A549 (cell line): ENCODE measurements around the gene ANKRD33B.

ENCODE experiments used
- CBX2 ChIP-seq: fragments of 200-600 bp; sonication (generic); IDR thresholded peaks from 2 replicates; pipeline ENCODE4 v1.6.1; 2016; ENCODE audit warnings: low read depth, mild to moderate bottlenecking, borderline replicate concordance
- CEBPB ChIP-seq, 2 experiments: fragments of >200 bp in 1 of 2; sonication (Bioruptor Twin) in 1 of 2; formaldehyde crosslinking in 1 of 2; IDR thresholded peaks; 2 replicates each; pipeline ENCODE4 v1.6.1; 2012 to 2016
- EHMT2 ChIP-seq: fragments of 200-600 bp; sonication (generic); IDR thresholded peaks from 2 replicates; pipeline ENCODE4 v1.6.1; 2016; ENCODE audit warnings: antibody characterized with exemption, low read depth, mild to moderate bottlenecking, moderate library complexity
- JUN ChIP-seq, 2 experiments: fragments of >200 bp; sonication (Bioruptor Twin); formaldehyde crosslinking; IDR thresholded peaks; 2 replicates in 1 of 2; 3 replicates in 1 of 2; pipeline ENCODE4 v1.6.1; 2016 to 2017
- MAX ChIP-seq: IDR thresholded peaks from 2 replicates; pipeline ENCODE4 v1.6.1; 2012
- REST ChIP-seq: fragments of 200-600 bp; sonication (generic); IDR thresholded peaks from 2 replicates; pipeline ENCODE4 v1.6.1; 2016; ENCODE audit warnings: antibody characterized with exemption, mild to moderate bottlenecking, moderate library complexity
- SREBF2 ChIP-seq: fragments of 450-650 bp; IDR thresholded peaks from 2 replicates; pipeline ENCODE4 v1.6.1; 2014; ENCODE audit warnings: mild to moderate bottlenecking, moderate library complexity
- TF ChIP-seq, protein P1 (sequence below): fragments of >200 bp; sonication (Bioruptor Twin); formaldehyde crosslinking; IDR thresholded peaks from 3 replicates; pipeline ENCODE4 v1.5.1; 2016
- TF ChIP-seq, protein P2 (sequence below): IDR thresholded peaks from 2 replicates; pipeline ENCODE4 v1.6.1; 2012

DNA sequence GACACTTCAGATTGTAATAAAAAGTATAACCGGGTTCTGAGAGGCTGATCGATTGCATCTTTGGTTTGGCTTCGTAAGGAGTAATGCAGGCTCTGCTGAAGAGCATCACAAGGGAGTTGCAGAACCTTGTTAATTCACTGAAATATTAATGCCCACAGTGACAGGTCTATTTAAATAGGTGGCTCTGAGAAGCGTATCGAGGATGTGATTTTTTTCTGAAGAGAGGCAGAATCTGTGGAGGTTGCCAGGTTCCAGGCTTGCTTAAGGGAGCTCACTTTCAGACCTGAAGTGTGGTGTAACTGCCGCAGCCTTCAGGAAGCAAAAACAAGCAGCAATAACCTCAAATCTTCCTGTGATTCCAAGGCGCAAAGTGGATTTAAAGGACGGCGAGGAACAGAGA lies 80.3 kb downstream of the ANKRD33B start:
- no peak for TF ChIP-seq JUN (IDR thresholded peaks at IDR 0.05)
- TF ChIP-seq SREBF2 = no peak
- TF ChIP-seq REST = no peak
- TF ChIP-seq, protein P1, sequence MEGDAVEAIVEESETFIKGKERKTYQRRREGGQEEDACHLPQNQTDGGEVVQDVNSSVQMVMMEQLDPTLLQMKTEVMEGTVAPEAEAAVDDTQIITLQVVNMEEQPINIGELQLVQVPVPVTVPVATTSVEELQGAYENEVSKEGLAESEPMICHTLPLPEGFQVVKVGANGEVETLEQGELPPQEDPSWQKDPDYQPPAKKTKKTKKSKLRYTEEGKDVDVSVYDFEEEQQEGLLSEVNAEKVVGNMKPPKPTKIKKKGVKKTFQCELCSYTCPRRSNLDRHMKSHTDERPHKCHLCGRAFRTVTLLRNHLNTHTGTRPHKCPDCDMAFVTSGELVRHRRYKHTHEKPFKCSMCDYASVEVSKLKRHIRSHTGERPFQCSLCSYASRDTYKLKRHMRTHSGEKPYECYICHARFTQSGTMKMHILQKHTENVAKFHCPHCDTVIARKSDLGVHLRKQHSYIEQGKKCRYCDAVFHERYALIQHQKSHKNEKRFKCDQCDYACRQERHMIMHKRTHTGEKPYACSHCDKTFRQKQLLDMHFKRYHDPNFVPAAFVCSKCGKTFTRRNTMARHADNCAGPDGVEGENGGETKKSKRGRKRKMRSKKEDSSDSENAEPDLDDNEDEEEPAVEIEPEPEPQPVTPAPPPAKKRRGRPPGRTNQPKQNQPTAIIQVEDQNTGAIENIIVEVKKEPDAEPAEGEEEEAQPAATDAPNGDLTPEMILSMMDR = no peak
- TF ChIP-seq, protein P2, sequence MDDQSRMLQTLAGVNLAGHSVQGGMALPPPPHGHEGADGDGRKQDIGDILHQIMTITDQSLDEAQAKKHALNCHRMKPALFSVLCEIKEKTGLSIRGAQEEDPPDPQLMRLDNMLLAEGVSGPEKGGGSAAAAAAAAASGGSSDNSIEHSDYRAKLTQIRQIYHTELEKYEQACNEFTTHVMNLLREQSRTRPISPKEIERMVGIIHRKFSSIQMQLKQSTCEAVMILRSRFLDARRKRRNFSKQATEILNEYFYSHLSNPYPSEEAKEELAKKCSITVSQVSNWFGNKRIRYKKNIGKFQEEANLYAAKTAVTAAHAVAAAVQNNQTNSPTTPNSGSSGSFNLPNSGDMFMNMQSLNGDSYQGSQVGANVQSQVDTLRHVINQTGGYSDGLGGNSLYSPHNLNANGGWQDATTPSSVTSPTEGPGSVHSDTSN = no peak
- TF ChIP-seq MAX = no peak
- TF ChIP-seq CEBPB (IDR thresholded peaks at IDR 0.05) = no peak
- no peak for TF ChIP-seq EHMT2
- no peak for TF ChIP-seq CBX2
